DND-41 (cell line): ENCODE results near the gene NF1.

ENCODE experiments used
- ATAC-seq: fragments of 200-7000 bp; cut with Tn5 transposase; 3 replicates; pipeline ENCODE4 v1.9.1; 2021; ENCODE audit warnings: low read depth; ENCODE audit not compliant: insufficient read depth
- DNase-seq: peaks from one replicate; pipeline ENCODE4 v3.0.0-alpha.2; 2020
- H2AFZ ChIP-seq: 2 replicates; pipeline ENCODE4 v1.6.0; 2012; ENCODE audit warnings: low read depth, low read length
- H3K27ac ChIP-seq: 2 replicates; pipeline ENCODE4 v1.5.1; 2012; ENCODE audit warnings: low read length, inconsistent platforms
- H3K27me3 ChIP-seq: fragments of 200-600 bp; sonication (generic); 2 replicates; pipeline ENCODE4 v1.6.0; 2012; ENCODE audit warnings: low read length, mild to moderate bottlenecking, inconsistent platforms; ENCODE audit not compliant: insufficient read depth, poor library complexity
- H3K36me3 ChIP-seq: 2 replicates; pipeline ENCODE4 v1.5.1; 2012; ENCODE audit warnings: low read length, inconsistent platforms; ENCODE audit not compliant: insufficient read depth
- H3K4me1 ChIP-seq: 2 replicates; pipeline ENCODE4 v1.5.1; 2012; ENCODE audit warnings: mild to moderate bottlenecking, low read length; ENCODE audit not compliant: insufficient read depth
- H3K4me2 ChIP-seq: 2 replicates; pipeline ENCODE4 v1.6.0; 2012; ENCODE audit warnings: mild to moderate bottlenecking, moderate library complexity, low read length, inconsistent platforms; ENCODE audit not compliant: insufficient read depth
- H3K4me3 ChIP-seq, 2 experiments: fragments of 200-600 bp in 1 of 2; shearing (Covaris generic) in 1 of 2; 2 replicates each; pipeline ENCODE4 v1.5.1; 2012 to 2016; ENCODE audit warnings: inconsistent platforms in 2 of 2, low read length in 2 of 2, mild to moderate bottlenecking in 2 of 2, low read depth in 1 of 2, moderate library complexity in 1 of 2
- H3K79me2 ChIP-seq: 2 replicates; pipeline ENCODE4 v1.6.0; 2012; ENCODE audit warnings: low read length, inconsistent platforms; ENCODE audit not compliant: insufficient read depth
- H3K9ac ChIP-seq: 2 replicates; pipeline ENCODE4 v1.6.0; 2012; ENCODE audit warnings: low read depth, mild to moderate bottlenecking, inconsistent platforms, low read length, moderate library complexity
- H3K9me3 ChIP-seq: 2 replicates; pipeline ENCODE4 v1.5.1; 2012; ENCODE audit warnings: low read length, moderate library complexity, mild to moderate bottlenecking, inconsistent platforms; ENCODE audit not compliant: insufficient read depth, severe bottlenecking
- H4K20me1 ChIP-seq: 2 replicates; pipeline ENCODE4 v1.6.0; 2012; ENCODE audit warnings: low read length; ENCODE audit not compliant: insufficient read depth
- EZH2 ChIP-seq: IDR thresholded peaks from 3 replicates; pipeline ENCODE4 v1.6.1; 2012; ENCODE audit warnings: borderline replicate concordance, low read depth, mild to moderate bottlenecking, moderate library complexity, low read length, inconsistent platforms; ENCODE audit not compliant: severe bottlenecking
- TF ChIP-seq, protein P1 (sequence below): IDR thresholded peaks from 2 replicates; pipeline ENCODE4 v1.5.1; 2012; ENCODE audit warnings: borderline replicate concordance, low read length, moderate library complexity, mild to moderate bottlenecking; ENCODE audit not compliant: poor library complexity, severe bottlenecking; ENCODE audit errors: extremely low read depth

Gene NF1

DNA sequence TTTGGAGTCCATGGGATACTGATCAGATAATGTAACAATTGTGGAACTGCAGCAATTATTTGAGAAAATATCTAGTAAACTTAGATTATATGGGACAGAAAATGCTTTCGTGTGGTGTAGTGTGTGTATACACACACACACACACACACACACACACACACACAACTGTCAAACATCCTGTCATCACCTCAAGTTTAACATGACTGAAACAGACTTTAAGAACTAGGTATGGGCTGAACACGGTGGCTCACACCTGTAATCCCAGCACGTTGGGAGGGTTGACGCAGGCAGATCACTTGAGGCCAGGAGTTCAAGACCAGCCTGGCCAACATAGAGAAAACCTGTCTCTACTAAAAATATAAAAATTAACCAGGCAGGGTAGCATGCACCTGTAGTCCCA, 227.2 kb downstream of the NF1 start:
- H2AFZ ChIP-seq, result no peak overlapping the region
- no peak for ATAC-seq
- peak overlapping the region; percentile 53 for H3K9ac ChIP-seq
- peaks cover 21% of the 10 kb centered on the region for H3K36me3 ChIP-seq
- H3K4me2 ChIP-seq, result peak overlapping the region; percentile 79
- peak overlapping the region; percentile 85 for H3K27ac ChIP-seq
- peaks cover 52% of the 10 kb centered on the region for H3K4me1 ChIP-seq
- H3K9me3 ChIP-seq, result no peaks in the 10 kb centered on the region
- peak overlapping the region in 1 of 2 experiments; percentile 52; a peak in 1 of 4 replicates for H3K4me3 ChIP-seq
- TF ChIP-seq EZH2, result no peak
- TF ChIP-seq, protein P1, sequence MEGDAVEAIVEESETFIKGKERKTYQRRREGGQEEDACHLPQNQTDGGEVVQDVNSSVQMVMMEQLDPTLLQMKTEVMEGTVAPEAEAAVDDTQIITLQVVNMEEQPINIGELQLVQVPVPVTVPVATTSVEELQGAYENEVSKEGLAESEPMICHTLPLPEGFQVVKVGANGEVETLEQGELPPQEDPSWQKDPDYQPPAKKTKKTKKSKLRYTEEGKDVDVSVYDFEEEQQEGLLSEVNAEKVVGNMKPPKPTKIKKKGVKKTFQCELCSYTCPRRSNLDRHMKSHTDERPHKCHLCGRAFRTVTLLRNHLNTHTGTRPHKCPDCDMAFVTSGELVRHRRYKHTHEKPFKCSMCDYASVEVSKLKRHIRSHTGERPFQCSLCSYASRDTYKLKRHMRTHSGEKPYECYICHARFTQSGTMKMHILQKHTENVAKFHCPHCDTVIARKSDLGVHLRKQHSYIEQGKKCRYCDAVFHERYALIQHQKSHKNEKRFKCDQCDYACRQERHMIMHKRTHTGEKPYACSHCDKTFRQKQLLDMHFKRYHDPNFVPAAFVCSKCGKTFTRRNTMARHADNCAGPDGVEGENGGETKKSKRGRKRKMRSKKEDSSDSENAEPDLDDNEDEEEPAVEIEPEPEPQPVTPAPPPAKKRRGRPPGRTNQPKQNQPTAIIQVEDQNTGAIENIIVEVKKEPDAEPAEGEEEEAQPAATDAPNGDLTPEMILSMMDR, result no peak
- DNase-seq, result no peak
- peaks cover 38% of the 10 kb centered on the region for H3K79me2 ChIP-seq
- no peaks in the 10 kb centered on the region for H4K20me1 ChIP-seq
- H3K27me3 ChIP-seq, result no peaks in the 10 kb centered on the region

DNA sequence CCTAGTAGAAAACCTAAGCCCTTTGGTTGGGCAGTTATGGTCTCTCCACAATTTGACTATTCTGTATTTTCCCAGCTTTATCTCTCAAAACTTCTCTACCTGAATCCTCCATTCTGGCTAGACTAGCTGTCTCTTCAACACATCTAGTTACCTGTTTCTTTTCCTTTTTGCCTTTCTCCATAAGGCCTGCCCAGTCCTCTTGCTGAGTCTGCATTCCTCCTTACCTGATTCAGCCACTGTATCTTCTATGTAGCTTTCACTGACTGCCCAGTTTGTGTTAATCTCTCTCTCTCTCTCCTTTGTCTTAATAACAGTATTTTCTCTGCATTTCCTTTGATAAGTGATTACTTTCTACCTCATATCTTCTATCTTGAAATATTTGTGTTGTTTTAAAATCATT, 228.8 kb downstream of the NF1 start:
- no peak for TF ChIP-seq EZH2
- TF ChIP-seq, protein P1, result no peak
- H3K27me3 ChIP-seq, result no peaks in the 10 kb centered on the region
- no peak overlapping the region for H3K4me2 ChIP-seq
- H3K9ac ChIP-seq, result no peak overlapping the region
- H3K36me3 ChIP-seq, result peaks cover 35% of the 10 kb centered on the region
- no peak overlapping the region for H3K4me3 ChIP-seq
- no peak for ATAC-seq
- no peaks in the 10 kb centered on the region for H3K9me3 ChIP-seq
- peaks cover 32% of the 10 kb centered on the region for H3K79me2 ChIP-seq
- H4K20me1 ChIP-seq, result no peaks in the 10 kb centered on the region
- peak overlapping the region; percentile 2; the same call in 1 of the 2 replicates for H3K27ac ChIP-seq
- H3K4me1 ChIP-seq, result peaks cover 37% of the 10 kb centered on the region
- no peak for DNase-seq
- no peak overlapping the region for H2AFZ ChIP-seq

DNA sequence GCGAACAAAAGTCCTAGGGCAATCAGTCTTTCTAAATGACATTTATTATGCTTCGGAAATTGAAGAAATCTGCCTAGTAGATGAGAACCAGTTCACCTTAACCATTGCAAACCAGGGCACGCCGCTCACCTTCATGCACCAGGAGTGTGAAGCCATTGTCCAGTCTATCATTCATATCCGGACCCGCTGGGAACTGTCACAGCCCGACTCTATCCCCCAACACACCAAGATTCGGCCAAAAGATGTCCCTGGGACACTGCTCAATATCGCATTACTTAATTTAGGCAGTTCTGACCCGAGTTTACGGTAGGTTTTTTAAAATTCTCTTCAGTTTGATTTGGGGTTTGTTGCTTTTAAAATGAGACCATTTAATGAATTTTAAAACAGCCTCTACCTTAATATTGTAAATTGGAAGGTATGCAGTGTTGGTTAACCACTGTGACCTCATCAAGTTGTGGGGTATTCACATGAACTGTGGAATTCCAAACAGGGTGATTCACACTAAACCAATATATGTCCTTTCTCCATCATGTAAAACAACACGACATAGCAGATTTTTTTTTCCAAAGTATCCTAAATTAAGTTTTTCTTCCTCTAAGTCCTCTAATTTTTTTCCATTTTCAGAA, 232.9 kb downstream of the NF1 start:
- TF ChIP-seq, protein P1, result no peak
- no peak for TF ChIP-seq EZH2
- Histone ChIP-seq H3K4me2 (no peak overlapping the region), H3K36me3 (peaks cover 58% of the 10 kb centered on the region), H3K4me3 (no peak overlapping the region), H3K27ac (no peak overlapping the region), H2AFZ (no peak overlapping the region), H3K79me2 (peaks cover 2% of the 10 kb centered on the region; the same call in 1 of the 2 replicates), H3K27me3 (no peaks in the 10 kb centered on the region), H3K4me1 (no peaks in the 10 kb centered on the region), H3K9me3 (no peaks in the 10 kb centered on the region), H4K20me1 (no peaks in the 10 kb centered on the region), H3K9ac (no peak overlapping the region)
- no peak for ATAC-seq
- no peak for DNase-seq

DNA sequence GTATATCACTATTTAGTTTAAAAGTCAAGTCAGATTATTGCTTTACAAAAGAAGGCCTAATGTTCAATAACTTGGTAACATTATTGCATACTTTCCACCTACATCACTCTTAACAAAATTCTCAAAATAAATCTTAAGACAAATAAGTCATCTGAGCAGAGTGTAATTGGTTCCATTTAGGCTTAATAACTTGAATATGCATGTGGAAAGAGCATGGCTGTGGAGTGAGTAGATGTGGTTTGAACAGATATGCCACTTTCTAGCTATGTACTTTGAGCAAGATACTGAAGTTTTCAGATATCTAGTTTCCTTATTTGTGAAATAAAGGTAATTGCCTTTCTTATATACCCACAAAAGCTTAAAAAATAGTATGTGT, 233.4 kb downstream of the NF1 start:
- H3K27ac ChIP-seq, result no peak overlapping the region
- TF ChIP-seq EZH2, result no peak

More for the DNA sequence above, 233.4 kb downstream of the NF1 start:
- no peak overlapping the region for H3K4me3 ChIP-seq
- H3K79me2 ChIP-seq, result peaks cover 2% of the 10 kb centered on the region; the same call in 1 of the 2 replicates
- no peaks in the 10 kb centered on the region for H3K27me3 ChIP-seq
- no peak overlapping the region for H3K9ac ChIP-seq
- H3K36me3 ChIP-seq, result peaks cover 58% of the 10 kb centered on the region
- no peak for ATAC-seq
- no peak overlapping the region for H3K4me2 ChIP-seq
- no peaks in the 10 kb centered on the region for H3K9me3 ChIP-seq
- no peak for DNase-seq
- H3K4me1 ChIP-seq, result no peaks in the 10 kb centered on the region
- H2AFZ ChIP-seq, result no peak overlapping the region
- no peaks in the 10 kb centered on the region for H4K20me1 ChIP-seq
